Globus pallidus (tissue), 1 donor: ENCODE data around the gene EHMT1.
"Not testable (repeated sequence)": the region's sequence is repeated elsewhere in the genome, so short reads cannot be mapped to it uniquely, and the experiment has no call there.

Source experiments
- DNase-seq: peaks from one replicate; pipeline ENCODE4 v3.0.0-alpha.2; 2015; ENCODE audit warnings: low spot score

Gene EHMT1

GRCh38 chr9:137720571-137721110 lies 101.8 kb downstream of the EHMT1 start:
- DNase-seq = no peak

DNA sequence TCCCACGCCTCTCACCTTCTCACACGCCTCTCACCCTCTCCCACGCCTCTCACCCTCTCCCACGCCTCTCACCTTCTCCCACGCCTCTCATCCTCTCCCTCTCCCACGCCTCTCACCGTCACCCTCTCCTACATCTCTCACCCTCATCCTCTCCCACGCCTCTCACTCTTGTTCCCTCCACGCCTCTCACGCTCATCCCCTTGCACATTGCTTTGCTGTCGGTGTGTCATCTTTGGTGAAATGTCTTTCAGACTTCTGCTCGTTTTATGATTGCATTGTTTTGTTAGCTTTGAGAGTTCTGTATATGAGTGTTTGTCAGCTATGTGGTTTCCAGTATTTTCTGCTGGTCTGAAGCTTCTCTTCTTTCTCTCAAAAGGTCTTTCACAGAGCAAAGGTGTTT lies 102.7 kb downstream of the EHMT1 start:
- no peak for DNase-seq

DNA sequence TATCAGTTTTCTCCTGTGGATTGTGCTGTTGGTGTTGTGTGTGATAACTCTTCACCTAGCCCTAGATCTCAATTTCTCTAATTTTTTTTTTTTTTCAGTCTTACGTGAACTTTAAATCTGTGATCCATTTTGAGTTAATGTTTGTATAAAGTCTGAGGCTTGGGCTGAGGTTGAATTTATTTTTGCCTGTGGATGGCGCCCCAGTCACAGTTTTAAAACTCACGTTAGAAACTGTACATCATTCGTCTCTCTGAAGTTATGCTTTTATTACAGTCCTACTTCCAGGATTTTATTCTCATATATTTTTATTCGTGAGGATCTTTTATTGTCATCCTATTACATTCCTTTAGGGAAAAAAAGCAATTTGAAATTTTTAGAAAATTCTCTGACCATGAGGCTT lies 103.1 kb downstream of the EHMT1 start:
- DNase-seq = no peak

DNA sequence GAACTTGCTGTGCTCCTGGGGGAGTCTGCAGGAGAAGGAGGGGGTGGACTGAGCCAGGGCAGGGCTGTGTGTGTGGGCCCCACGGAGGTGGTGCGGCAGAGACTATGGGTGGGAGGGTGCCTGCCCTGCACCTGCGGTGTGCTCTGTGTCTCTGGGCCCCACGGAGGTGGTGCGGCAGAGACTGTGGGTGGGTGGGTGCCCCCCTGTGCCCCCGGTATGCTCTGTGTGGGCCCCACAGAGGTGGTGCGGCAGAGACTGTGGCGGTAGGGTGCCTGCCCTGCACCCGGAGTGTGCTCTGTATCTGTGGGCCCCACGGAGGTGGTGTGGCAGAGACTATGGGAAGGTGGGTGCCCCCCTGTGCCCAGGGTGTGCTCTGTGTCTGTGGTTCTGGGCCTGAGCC lies 103.7 kb downstream of the EHMT1 start:
- no peak for DNase-seq

DNA sequence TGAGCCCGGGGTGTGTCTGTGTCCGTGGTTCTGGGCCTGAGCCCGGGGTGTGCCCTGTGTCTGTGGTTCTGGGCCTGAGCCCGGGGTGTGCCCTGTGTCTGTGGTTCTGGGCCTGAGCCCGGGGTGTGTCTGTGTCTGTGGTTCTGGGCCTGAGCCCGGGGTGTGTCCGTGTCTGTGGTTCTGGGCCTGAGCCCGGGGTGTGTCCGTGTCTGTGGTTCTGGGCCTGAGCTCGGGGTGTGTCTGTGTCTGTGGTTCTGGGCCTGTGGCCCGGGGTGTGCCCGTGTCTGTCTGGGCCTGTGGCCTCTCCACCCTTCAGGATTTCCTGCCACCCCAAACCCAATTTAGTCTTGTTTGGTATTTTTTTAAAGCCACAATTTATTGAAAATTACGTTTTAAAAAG lies 104.6 kb downstream of the EHMT1 start:
- not testable (repeated sequence) for DNase-seq

DNA sequence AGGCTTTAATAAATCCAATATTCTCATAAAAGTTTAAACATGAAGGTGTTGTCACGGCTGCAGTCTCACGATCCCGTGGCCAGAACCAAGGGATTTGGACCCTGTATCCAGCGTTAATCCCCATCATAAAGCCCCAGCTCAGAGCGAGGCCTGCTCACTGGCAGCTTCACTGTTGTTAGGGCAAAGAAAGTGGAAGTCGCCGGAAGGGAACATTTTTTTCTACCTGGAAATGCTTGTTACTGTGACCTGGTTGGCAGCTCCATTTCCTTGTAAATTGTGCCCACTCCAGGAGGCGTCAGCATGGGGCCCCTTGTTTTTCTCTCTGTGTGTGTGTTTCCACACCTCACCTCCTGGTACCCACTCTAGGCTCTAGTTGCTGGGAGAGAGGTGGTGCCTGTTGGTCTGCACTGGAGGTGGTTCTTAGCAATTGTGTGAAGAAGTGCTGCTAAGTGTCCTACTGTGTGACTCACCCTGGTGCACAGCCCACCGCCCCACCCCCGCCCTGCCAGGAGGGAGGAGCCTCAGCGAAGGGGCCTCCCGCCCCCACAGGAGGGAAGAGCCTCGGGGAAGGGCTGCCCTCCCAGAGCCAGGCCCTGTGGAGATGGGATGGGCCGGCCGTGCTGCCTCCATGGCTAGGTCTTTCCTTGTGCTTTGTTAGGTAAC lies 105.1 kb downstream of the EHMT1 start:
- no peak for DNase-seq

DNA sequence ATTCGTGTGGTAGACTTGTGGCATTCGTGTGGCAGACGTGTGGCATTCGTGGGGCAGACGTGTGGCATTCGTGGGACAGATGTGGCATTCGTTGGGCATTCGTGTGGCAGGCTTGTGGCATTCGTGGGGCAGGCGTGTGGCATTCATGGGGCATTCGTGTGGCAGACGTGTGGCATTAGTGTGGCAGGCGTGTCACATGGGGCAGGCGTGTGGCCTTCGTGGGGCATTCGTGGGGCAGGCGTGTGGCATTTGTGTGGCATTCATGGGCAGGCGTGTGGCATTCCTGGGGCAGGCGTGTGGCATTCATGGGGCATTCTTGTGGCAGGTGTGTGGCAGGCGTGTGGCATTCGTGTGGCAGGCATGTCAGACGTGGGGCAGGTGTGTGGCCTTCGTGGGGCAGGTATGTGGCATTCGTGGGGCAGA lies 106.0 kb downstream of the EHMT1 start:
- no peak for DNase-seq

DNA sequence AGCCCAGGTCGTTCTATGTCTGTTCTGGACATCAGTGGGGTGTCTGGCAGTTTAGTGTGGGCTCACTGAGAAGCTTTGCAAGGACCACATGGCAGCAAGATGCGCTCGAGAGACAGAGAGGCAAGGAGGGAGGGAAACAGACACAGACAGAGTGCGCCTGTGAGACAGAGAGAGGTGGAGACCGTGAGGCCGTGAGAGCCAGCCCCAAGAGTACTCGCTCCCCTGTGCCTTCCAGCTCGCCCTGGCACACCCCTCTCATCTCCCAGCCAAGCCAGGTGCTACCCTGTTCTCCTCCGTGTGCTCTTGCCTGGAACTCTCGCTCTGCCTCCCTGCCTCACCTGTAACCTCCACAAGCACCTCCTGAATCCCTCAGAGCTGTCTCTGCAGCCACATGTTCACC lies 106.8 kb downstream of the EHMT1 start:
- no peak for DNase-seq

GRCh38 chr9:137726336-137726735 lies 107.5 kb downstream of the EHMT1 start:
- DNase-seq = not testable (repeated sequence)

- DNase-seq = no peak
Observed at GRCh38 chr9:137726764-137727163, 108.0 kb downstream of the EHMT1 start.

DNA sequence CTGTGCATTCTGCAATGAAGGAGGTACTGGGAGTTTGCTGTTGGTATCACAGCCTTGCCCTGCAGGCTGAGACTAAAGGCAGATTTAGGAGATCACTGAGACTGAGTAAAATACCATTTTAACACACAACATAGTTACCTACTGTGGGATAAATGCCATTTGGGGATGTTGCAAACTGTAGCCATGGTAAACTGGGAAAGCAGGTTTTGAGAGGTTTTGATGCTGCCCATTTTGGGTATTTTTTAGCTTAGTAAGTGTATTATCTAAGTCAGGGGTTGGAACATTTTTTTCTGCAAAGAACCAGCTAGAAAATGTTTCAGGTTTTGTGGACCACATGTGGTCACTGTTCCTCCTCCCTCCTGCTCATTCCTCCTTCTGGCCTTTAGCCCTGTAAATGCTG lies 108.9 kb downstream of the EHMT1 start:
- DNase-seq = no peak

DNA sequence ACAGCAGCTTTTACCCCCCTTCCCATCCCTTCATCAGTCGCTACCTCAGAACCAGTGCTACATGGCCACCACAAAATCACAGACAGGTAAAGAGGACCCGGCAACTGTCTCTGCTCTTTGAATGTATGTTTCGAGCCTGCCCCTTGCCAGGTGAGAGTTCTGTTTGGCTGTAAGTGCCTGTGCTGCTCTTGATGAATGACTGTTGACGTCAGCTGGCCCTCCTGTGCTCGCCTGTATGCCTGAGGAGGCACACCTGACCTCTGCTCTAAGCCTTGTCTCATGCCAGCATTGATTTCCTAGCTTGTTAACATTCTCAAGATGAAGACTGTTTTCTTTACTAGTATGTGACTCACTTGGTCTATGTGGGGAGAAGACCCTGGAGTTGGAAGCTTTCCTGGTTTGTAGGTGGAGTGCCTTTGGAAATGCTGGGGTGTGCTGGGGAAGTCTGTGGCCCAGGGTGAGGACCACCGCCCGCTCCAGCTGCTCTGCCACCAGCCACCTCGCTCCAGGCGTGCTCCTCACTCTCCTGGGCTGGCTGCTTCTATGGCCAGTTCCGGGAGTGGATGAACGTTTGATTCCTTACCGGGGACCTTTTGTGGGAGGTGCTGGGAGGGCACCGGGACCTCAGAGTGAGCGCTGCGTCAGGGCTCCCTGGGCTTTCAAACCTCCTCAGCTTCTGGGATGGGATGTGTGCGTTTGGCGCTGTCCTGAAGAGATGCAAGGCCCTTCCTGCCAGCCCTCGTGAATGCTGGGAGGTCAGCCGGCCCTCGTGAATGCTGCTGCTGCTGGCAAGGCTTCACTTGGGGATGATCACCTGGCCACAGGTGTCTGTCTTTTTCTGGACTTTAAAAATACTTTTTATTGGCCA lies 109.9 kb downstream of the EHMT1 start:
- no peak for DNase-seq

- no peak for DNase-seq
Observed at GRCh38 chr9:137731216-137731946, 112.6 kb downstream of the EHMT1 start.

- DNase-seq = no peak
Observed at GRCh38 chr9:137731947-137732813, 113.4 kb downstream of the EHMT1 start.

DNA sequence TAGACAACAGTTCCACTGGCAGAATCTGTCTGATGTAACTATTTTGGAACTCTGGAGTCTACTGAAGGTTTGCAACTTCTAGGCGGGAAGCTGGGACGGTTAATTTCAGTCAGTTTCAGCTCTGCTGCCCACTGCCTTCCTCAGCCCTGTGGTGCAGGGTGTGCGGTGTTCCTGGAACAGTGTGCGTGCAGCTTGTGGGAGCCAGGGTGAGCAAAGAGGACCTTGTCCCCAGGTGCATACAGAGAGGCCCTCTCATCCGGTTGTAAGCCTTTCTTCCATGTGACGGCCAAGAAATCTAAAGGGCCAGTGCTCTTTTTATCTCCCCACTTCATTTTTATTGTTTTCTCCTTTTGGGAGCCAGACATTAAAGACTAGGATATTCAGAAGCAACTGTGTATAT lies 114.6 kb downstream of the EHMT1 start:
- no peak for DNase-seq

DNA sequence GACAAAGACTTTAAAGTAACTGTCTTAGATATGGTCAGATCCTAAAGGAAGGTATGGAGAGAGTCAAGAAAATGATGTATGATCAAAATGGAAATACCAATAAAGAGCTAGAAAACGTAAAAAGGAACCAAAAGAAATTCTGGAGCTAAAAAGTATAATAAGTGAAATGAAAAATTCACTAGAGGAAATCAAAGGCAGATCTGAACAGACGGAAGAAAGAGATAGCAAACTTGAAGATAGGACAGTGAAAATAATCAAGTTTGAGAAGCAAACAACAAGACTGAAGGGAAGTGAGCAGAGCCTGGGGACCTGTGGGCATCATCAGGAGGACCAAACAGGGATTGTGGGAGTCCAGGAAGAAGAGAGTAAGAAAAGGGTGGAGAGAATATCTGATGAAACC lies 115.4 kb downstream of the EHMT1 start:
- DNase-seq = no peak

DNA sequence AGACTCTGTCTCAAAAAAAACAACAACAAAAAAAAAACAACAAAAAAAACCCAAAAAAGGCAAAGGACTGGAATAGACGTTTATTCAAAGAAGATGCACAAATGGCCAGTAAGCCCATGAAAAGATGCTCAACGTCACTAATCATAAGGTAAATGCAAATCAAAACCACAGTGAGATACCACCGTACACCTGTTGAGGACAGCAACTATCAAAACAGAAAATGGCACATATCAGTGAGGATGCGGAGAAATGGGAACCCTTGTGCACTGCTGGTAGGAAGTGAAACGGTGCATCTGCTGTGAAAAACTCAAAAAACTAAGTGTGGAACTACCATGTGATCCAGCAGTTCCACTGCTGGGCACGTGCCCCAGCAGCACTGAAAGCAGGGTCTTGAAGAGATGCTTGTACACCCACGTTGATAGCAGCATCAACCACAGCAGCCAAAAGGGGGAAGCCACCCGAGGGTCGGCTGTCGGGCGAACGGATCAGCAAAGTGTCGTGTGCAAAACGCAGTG lies 119.4 kb downstream of the EHMT1 start:
- not testable (repeated sequence) for DNase-seq

- DNase-seq = no peak
Observed at GRCh38 chr9:137738703-137739102, 119.9 kb downstream of the EHMT1 start.

DNA sequence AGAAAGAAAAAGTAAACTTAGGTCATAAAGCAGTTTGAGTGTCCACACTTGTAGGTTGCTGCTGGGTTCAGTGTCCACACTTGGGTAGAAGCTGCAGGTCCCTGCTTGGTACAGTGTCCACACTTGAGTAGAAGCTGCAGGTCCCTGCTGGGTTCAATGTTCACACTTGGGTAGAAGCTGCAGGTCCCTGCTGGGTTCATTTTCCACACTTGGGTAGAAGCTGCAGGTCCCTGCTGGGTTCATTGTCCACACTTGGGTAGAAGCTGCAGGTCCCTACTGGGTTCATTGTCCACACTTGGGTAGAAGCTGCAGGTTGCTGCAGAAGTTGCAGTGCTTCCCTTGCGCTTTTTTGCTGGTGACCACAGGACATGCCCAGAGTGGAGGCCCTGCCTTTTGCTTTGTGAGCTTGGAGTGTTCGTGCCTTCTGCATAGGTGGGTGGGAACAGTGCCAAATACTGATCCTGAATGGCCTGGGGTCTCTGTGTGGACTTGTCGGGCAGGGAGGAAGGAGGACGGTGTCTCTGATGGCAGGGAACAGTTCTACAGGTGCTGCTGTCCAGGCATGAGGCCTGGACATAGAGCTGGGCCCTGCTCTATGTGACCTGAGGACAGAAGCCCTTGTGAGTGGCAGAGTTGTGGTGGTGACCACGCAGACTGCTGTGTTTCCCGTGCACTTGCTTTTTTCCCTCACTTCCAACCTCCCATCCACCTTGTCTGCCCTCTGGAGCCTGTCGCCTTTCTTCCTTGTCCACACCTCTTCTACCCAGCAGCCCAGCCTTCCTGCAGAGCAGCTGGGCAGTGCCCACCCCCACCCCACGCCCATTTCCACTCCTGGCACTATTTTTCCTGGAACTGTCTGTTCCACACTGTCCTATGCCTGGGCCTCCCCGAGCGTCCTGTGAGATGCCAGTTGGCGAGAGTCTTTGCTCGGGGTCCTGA lies 120.8 kb downstream of the EHMT1 start:
- no peak for DNase-seq

DNA sequence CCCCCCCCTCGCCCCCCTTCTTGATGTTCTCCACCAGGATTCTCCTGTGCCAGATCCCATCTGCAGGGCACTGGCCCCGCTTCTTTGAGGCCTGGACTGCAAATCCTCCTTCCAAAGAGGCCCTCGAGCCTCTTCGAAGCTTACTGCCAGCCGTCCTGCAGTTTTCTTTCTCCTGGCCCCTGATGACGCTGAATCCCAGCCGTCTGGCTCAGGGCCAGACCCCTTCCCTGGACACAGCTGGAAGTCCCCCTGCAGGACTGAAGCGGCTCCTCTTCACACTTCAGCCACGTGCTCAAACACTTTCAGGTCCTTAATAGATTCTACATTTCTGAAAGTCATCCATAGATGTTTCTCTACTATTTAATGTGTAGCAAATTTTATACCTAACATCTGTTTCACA lies 121.5 kb downstream of the EHMT1 start:
- DNase-seq = no peak
